GM18909 (cell line): Measurements from ENCODE around the gene COMMD4.
"Not testable (repeated sequence)": the region's sequence is repeated elsewhere in the genome, so short reads cannot be mapped to it uniquely, and the experiment has no call there.

Experiments
- ATAC-seq: cut with Tn5 transposase; IDR thresholded peaks from one replicate; pipeline ENCODE4 v1.9.1; 2021; ENCODE audit warnings: mild to moderate bottlenecking; ENCODE audit not compliant: unreplicated experiment, poor library complexity

The COMMD4 gene

DNA sequence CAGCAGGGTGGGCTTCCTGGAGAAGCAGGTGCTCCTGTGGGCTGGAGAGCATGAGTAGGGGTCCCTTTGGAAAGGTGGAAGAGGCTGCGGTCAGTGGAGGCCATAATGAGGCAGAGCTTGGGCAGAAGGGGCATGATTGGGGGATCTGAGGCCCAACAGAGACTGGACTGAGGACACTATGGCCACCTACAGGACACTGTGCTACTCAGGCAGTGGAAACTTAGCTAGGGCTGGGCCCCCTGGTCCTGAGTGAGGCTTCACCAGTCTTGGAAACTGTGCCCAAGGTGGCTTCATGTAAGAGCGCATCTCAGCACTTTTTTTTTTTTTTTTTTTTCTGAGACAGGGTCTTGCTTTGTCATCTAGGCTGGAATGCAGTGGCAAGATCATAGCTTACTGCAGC, 6.3 kb upstream of the COMMD4 start:
- no peak for ATAC-seq

DNA sequence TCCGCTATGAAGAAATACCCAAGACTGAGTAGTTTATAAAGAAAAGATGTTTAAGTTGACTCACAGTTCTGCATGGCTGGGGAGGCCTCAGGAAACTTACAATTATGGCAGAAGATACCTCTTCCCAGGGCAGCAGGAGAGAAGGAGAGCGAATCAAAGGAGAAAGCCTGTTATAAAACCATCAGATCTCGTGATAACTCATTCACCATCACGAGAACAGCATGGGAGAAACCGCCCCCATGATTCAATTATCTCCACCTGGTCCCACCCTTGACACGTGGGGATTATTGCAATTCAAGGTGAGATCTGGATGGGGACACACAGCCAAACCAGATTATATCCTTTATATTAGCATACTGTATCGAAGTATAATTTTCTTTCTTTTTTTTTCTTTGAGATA, 3.8 kb upstream of the COMMD4 start:
- not testable (repeated sequence) for ATAC-seq

GRCh38 chr15:75333654-75334419, 2.0 kb upstream of the COMMD4 start:
- ATAC-seq = not testable (repeated sequence)

GRCh38 chr15:75335313-75335704, 554 bp upstream of the COMMD4 start:
- no peak for ATAC-seq

DNA sequence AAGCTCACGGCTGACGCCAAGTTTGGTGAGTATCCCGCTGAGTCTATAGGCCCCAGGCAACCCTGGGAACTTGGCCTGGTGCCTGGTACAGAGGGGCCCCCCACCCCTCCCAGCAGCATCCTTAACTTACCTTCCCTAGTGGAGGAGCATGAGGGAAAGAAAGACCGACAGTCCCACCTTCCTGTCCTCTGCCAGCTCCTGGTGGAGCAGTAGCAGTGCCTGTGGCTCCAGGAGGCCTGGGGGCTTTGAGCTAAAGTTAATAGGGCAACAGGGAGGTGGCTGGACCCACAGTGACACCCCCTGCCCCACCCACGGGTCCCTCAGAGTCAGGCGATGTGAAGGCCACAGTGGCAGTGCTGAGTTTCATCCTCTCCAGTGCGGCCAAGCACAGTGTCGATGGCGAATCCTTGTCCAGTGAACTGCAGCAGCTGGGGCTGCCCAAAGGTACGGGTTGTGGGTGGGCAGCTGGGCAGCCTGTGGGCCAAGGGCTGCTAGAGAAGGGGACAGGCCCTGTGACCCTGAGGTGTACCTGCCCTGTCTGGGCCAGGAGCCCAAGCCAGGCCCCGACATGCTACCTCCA, 2.9 kb downstream of the COMMD4 start:
- ATAC-seq = no peak

GRCh38 chr15:75339531-75340240, 3.8 kb downstream of the COMMD4 start:
- no peak for ATAC-seq

DNA sequence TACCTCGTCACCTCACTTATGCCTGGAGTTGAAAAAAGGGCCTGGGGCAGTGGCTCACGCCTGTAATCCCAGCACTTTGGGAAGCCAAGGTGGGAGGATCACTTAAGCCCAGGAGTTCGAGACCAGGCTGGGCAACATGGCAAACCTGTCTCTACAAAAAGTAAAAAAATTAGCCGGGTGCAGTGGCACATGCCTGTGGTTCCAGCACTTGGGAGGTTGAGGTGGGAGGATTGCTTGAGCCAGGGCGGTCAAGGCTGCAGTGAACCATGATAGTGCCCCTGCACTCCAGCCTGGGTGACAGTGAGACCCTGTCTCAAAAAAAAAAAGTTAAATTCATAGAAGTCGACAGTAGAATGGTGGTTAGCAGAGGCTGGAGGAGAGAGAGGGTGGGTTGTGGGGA, 6.4 kb downstream of the COMMD4 start:
- no peak for ATAC-seq

DNA sequence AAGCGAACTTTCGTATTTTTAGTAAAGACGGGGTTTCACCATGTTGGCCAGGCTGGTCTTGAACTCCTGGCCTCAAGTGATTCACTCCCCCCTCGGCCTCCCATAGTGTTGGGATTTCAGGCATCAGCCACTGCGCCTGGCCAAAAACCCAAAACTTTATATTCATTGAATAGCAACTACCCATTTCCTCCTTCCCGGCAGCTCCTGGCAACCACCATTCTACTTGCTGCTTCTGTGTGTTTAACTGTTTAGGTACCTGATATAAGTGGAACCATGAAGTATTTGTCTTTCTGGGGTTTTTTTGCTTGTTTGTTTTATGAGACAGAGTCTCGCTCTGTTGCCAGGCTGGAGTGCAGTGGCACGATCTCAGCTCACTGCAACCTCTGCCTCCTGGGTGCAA, 8.1 kb downstream of the COMMD4 start:
- ATAC-seq = not testable (repeated sequence)

DNA sequence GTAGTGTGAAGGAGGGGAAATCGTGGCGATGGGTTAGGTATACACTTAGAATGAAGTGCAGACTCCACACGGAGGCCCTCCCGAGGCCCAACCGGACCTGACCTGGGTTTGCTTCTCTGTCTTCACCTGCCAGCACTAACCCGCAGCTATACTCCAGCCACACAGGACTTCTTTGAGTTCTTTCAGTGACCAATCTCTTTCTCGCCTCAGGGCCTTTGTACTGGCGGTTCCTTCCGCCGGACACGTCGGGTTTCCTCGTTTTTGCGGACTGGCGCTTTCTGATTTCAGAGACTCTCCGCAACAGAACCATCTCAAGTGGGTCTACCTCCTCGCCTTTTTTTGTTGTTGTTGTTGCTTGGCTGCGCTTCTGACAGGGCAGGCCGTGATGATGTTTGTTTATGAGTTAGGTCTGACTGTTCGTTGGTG, 10.9 kb downstream of the COMMD4 start, which contains the start of gene NEIL1:
NEIL1 (plus strand) TSS at position 244 of the 426 bp plus-strand sequence. CDS start 1,867 bp downstream, outside the sequence.
- peak; percentile 9 for ATAC-seq

DNA sequence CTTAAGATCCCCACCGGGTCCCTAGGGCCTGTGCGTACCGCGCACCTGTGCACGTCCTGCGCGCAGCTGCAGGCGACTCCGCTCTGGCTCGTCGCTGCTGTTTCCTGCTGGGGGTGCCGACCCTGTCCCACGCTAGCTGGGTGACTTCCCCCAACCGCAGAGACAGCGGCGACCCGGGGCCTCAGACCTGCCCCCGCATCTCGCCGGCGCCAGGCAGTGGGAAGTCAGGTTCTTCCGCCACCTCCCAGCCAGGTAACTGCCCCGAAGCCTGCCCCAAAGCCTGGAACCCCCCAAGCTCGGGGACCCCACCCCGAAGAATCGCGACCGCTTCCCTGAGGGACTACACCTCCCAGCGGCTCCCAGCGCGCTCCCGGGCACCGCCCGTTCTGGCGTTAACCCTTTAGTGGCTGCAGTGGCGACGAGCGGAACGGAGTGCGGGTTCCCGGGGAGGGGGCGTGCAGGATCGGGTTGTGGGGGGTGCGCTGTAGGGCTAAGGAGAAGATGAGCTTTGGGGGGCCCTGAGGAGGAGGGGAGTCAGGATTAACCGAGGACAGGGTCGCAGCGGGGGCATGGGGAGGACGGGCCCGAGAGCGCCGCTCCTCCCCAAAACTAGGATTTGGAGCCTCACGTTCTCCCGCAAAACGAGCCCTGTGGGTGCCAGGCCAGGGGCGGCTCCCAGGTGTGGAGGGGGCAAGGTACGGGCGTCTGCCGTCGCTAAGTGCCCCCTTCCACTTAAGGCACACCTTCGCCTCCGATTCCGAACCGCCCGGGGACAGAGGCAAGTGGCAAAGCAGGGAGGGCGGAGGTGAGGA, 11.6 kb downstream of the COMMD4 start:
- peak; percentile 65 for ATAC-seq

- no peak for ATAC-seq
Observed at GRCh38 chr15:75348034-75348561, 12.2 kb downstream of the COMMD4 start.

DNA sequence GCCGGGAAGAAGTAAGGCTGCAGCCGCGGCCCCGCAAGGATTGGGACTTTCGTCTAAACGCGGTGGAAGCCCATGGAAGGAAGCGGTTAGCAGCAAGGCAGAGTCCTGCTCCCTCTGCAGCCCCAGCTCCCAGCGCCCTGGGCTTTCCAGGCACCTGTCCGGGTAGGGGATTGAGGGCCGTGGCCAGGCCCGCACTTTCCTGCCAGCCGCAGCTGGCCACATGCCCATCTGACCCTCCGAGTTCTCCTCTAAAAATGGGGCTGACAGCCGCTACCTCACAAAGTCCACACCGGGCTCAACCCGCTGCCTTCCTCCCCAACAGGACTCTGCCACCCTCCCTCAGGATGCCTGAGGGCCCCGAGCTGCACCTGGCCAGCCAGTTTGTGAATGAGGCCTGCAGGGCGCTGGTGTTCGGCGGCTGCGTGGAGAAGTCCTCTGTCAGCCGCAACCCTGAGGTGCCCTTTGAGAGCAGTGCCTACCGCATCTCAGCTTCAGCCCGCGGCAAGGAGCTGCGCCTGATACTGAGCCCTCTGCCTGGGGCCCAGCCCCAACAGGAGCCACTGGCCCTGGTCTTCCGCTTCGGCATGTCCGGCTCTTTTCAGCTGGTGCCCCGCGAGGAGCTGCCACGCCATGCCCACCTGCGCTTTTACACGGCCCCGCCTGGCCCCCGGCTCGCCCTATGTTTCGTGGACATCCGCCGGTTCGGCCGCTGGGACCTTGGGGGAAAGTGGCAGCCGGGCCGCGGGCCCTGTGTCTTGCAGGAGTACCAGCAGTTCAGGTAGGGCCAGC, 12.9 kb downstream of the COMMD4 start:
- no peak for ATAC-seq

DNA sequence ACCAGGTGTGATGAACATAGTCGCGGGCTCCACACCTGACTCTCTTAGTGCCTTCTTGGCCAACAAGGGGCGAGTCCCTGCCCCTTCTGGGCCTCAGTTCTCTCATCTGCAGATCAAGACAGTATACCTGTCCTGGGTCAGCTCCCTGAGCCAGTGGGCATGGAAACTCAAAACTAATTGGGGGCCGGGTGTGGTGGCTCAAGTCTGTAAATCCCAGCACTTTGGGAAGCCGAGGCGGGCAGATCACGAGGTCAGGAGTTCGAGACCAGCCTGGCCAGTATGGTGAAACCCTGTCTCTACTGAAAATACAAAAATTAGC, 13.4 kb downstream of the COMMD4 start:
- not testable (repeated sequence) for ATAC-seq

- no peak for ATAC-seq
Observed at GRCh38 chr15:75349851-75350588, 14.2 kb downstream of the COMMD4 start.

- ATAC-seq = no peak
Observed at GRCh38 chr15:75350601-75351361, 14.9 kb downstream of the COMMD4 start.

GRCh38 chr15:75352186-75353080, 16.6 kb downstream of the COMMD4 start:
- no peak for ATAC-seq

DNA sequence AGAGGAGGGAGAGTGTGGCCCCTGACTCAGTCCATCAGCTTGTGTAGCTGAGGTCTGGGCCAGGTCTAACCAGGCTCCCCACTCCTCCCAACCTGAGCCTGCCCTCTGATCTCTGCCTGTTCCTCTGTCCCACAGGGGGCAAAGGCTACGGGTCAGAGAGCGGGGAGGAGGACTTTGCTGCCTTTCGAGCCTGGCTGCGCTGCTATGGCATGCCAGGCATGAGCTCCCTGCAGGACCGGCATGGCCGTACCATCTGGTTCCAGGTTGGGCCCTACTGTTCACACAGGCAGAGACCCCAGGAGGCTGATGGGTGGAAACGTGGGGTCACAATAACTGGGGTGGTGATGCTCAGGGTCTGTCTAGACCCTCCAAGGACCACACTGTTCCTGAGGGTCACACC, 17.7 kb downstream of the COMMD4 start:
- no peak for ATAC-seq
